Astrocyte of the cerebellum (primary cell): Measurements from ENCODE around the gene TUBGCP4.

Source experiments
- DNase-seq: peaks from one replicate; pipeline ENCODE4 v3.0.0-alpha.2; 2011; ENCODE audit warnings: low read depth
- H3K4me3 ChIP-seq: 2 replicates; pipeline ENCODE4 v1.5.1; 2011; ENCODE audit warnings: mild to moderate bottlenecking, low read depth, low read length, moderate library complexity
- CTCF ChIP-seq: IDR thresholded peaks from 2 replicates; pipeline ENCODE4 v1.5.1; 2012; ENCODE audit warnings: low read length, low read depth, moderate library complexity, mild to moderate bottlenecking; ENCODE audit errors: missing control alignments
- in situ Hi-C: cut with HindIII; loops from 2 replicates; pipeline ENCODE4 v1.10.0; 2017; ENCODE audit warnings: low sequenced_read_pairs

Gene TUBGCP4

DNA sequence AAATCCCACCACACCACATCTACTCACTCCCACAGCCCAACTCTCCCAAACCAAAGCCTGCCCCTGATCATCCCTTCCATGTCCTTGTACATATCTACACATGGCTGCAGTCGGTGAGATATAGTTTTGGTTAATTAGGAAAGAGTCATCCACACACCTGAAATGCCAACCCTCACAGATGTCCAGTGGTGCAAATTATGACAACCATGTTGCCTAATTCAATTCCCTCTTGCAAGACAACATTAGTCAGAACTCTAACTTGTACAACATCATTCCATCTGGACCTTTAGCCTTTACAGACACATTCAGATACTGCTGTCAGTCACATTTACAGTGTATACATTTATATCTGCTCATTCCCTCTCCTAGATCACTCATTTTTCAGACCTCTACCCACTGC lies 41.2 kb downstream of the TUBGCP4 start:
- in situ Hi-C loops, result no loop called here
- no peak overlapping the region for H3K4me3 ChIP-seq
- TF ChIP-seq CTCF, result no peak
- DNase-seq, result no peak

DNA sequence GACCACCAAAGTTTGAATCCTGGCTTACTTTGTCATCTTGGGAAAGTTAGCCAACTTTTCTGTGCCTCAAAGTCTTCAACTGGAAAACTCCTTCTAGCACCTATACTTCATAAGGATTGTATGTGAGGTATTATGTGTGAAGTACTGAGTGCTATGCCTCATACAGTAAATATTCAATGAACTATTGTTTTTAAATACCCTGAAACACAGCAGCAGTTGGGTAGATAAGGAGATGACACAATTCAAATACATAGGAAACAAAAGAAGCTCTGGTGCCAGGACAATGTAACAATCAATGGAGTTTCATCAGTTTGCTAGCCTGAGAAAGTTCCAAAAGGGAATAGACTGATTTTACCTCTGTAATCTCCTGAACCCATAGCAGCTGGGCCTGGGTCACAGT lies 43.3 kb downstream of the TUBGCP4 start:
- no peak for DNase-seq
- no peak for TF ChIP-seq CTCF
- in situ Hi-C loops, result no loop called here
- H3K4me3 ChIP-seq, result no peak overlapping the region

DNA sequence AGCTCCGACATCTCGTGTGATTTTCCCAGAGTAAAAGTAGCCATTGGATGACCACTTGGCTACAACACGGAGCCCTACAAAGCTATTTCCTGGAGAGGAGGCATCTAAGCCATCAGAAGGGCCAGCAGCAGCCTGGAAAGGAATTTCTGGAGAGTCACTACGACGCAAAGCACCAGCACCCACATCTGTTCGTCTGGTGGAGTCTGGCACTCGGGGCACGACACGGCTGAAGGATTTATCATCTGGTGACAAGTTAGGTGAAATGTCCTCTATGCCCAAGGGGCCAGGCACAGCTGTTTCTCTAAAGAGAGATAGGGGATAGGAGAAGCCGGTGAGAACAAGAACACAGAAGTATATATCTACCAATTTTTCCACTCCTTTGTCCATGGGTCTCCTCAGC lies 49.5 kb downstream of the TUBGCP4 start:
- no peak overlapping the region for H3K4me3 ChIP-seq
- in situ Hi-C loops, result no loop called here
- no peak for DNase-seq

GRCh38 chr15:43420876-43421275 lies 50.0 kb downstream of the TUBGCP4 start:
- H3K4me3 ChIP-seq, result no peak overlapping the region
- no peak for TF ChIP-seq CTCF
- in situ Hi-C loops, result no loop called here
- DNase-seq, result no peak

More for the DNA sequence above, 49.5 kb downstream of the TUBGCP4 start:
- TF ChIP-seq CTCF, result no peak

- TF ChIP-seq CTCF, result no peak
- in situ Hi-C loops, result no loop called here
- H3K4me3 ChIP-seq, result no peak overlapping the region
- DNase-seq, result no peak
Observed at GRCh38 chr15:43423793-43424192, 52.9 kb downstream of the TUBGCP4 start.

GRCh38 chr15:43429687-43430086 lies 58.8 kb downstream of the TUBGCP4 start:
- TF ChIP-seq CTCF, result no peak
- in situ Hi-C loops, result no loop called here
- DNase-seq, result no peak
- H3K4me3 ChIP-seq, result no peak overlapping the region

GRCh38 chr15:43433165-43433564 lies 62.3 kb downstream of the TUBGCP4 start:
- in situ Hi-C loops, result no loop called here
- no peak overlapping the region for H3K4me3 ChIP-seq
- peak; percentile 29 for DNase-seq
- TF ChIP-seq CTCF, result no peak
